Heart left ventricle (tissue), 16 donors: ENCODE results near the gene PPP1R3D. TPM values are rescaled to one million over a fixed set of nuclear protein-coding genes. Genes with fewer than 3 reads are reported as not detected.

Source experiments
- ATAC-seq, 4 donors: fragments of 200-7000 bp; cut with Tn5 transposase; one replicate each; pipeline ENCODE4 v1.9.1; 2020 to 2022; ENCODE audit warnings: moderate library complexity in 4 of 4, mild to moderate bottlenecking in 3 of 4, moderate number of reproducible peaks in 1 of 4
- DNase-seq, 5 donors: peaks; one replicate each; pipeline ENCODE4 v3.0.0-alpha.2; 2020
- H3K27ac ChIP-seq, 12 donors: fragments of 200-600 bp; sonication (generic) in 4 of 12; one replicate each; pipeline versions ENCODE4 v1.5.0 to v1.8.0; 2016 to 2022; ENCODE audit warnings: mild to moderate bottlenecking in 2 of 12
- H3K27me3 ChIP-seq, 9 donors: fragments of 200-600 bp; sonication (generic) in 2 of 9; one replicate each; pipeline versions ENCODE4 v1.5.1 to v1.8.0; 2016 to 2022; ENCODE audit warnings: mild to moderate bottlenecking in 3 of 9
- H3K36me3 ChIP-seq, 9 donors: fragments of 200-600 bp; sonication (generic) in 2 of 9; one replicate each; pipeline versions ENCODE4 v1.5.0 to v1.8.0; 2018 to 2022; ENCODE audit warnings: mild to moderate bottlenecking in 2 of 9
- H3K4me1 ChIP-seq, 12 donors: fragments of 200-600 bp; sonication (generic) in 4 of 12; one replicate each; pipeline versions ENCODE4 v1.5.0 to v1.8.0; 2016 to 2022; ENCODE audit warnings: mild to moderate bottlenecking in 3 of 12
- H3K4me3 ChIP-seq, 12 donors: fragments of 200-600 bp; sonication (generic) in 4 of 12; one replicate each; pipeline versions ENCODE4 v1.5.0 to v1.8.0; 2017 to 2022; ENCODE audit warnings: mild to moderate bottlenecking in 9 of 12, moderate library complexity in 4 of 12
- H3K9me3 ChIP-seq, 12 donors: fragments of 200-600 bp; sonication (generic) in 4 of 12; one replicate each; pipeline versions ENCODE4 v1.5.0 to v1.8.0; 2016 to 2022; ENCODE audit warnings: mild to moderate bottlenecking in 1 of 12
- POLR2A ChIP-seq, 2 donors: fragments of 450-650 bp; IDR thresholded peaks; one replicate each; pipeline ENCODE4 v1.6.1; 2017; ENCODE audit warnings: antibody characterized with exemption in 2 of 2, mild to moderate bottlenecking in 2 of 2, moderate library complexity in 2 of 2
- WGBS, 4 donors: extraction: QIAGEN DNeasy Blood & Tissue Kit in 2 of 4; methylation state at CpG; one replicate each; pipeline versions ENCODE4 v1.1.5 to v1.1.7; 2013 to 2018; 5-methylcytosine and 5-hydroxymethylcytosine counted together
- intact Hi-C, 10 donors: fragments of 100-400 bp; cut with DNase I; formaldehyde crosslinking; loops; one replicate each; pipeline versions ENCODE4 v1.11.1 to v1.14.2; 2022
- polyA plus RNA-seq, 2 donors: library from polyadenylated mRNA; stranded (reverse); fragments of 200-250 nt; gene quantifications; one replicate each; pipeline ENCODE4 v1.2.3, GENCODE V29; 2013
- total RNA-seq, 9 donors: library from RNA; depleted of rRNA in 2 of 9; stranded (reverse); fragments of >200 nt in 2 of 9; fragmentation: NEBNext Ultra II Directional in 3 of 9; extraction: Animal tissue kit (Norgen Biotek cat#: 25700) in 3 of 9; gene quantifications; one replicate each; pipeline versions ENCODE4 v1.1.0 to v1.2.4, GENCODE V29; 2016 to 2023
- TF ChIP-seq, protein P1 (sequence below), 12 donors: fragments of 200-600 bp; sonication (generic) in 4 of 12; IDR thresholded peaks; one replicate each; pipeline versions ENCODE4 v1.5.0 to v1.8.0; 2018 to 2022; ENCODE audit warnings: antibody characterized with exemption in 12 of 12, mild to moderate bottlenecking in 5 of 12
- donor health status: ischemic (EF 13 %, LVEDD 7.1; RV severe dilation, severe dysfunction).
- donor health status: healthy with polysubstance abuse.
- donor health status: DM: no; HTN: yes; CAD: no.
- donor health status: DM: no; HTN: no; CAD: no.
- donor health status: ischemic (EF 25% LVEDD 6.9; RV normal size, moderate dysfunction).
- donor health status: ischemic (EF 25% LVEDD 5.7; RV mildly dilated, moderate dysfunction).
- donor health status: healthy.
- donor health status: DM: yes; HTN: yes; CAD: no.
- donor health status: ischemic (EF 35%, LVEDD 5.7; RV mildly dilated, moderate dysfunction).
- donor health status: nonischemic (EF 11% LVEDD 7.7; RV severe dilation, severe dysfunction).
- donor health status: DM: yes; HTN: yes; CAD: no.
- donor health status: PGD.
- donor health status: ischemic (EF 29% LVEDD 5.4; RV normal size, mild dysfunction).
- donor health status: nonischemic (EF 23%, LVEDD 6.1; RV moderate dilation, normal function).

The PPP1R3D gene
- total and polyA plus RNA-seq, 11 donors = 5.6 to 14.7 (median 12.5) TPM

DNA sequence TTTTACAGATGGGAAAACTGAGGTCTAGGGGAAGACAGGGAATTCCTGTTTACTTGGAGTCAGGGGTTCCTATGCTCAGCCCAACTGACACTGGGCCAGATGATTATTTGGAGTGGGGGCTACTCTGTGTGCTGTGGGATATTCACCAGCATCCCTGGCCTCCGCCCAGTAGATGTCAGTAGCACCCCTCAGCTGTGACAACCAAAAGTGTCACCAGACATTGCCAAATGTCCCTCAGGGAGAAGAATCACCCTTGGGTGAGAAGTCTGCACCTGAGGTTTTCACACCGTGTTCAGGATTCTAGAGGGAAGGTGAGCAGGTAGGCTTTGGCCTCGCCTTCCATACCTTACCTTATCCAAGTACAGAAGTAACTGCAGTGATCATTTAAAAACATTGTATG lies 45.8 kb upstream of the PPP1R3D start:
- no peaks in the 10 kb centered on the region for H3K27me3 ChIP-seq
- ATAC-seq (peak; percentile 51 to 85 (median 64)), DNase-seq (peak in 1 of 5 donors; percentile 60)
- 59 to 74% (median 69%) methylated on average over 3 of the region's 3 CpGs for WGBS, 4 donors
- peaks cover 0 to 12% (median 2%) of the 10 kb centered on the region in 12 donors for H3K4me1 ChIP-seq
- H3K36me3 ChIP-seq = no peaks in the 10 kb centered on the region
- peaks cover 0 to 4% (median 0%) of the 10 kb centered on the region in 12 donors for H3K9me3 ChIP-seq
- no peak overlapping the region for H3K4me3 ChIP-seq
- no peak overlapping the region for H3K27ac ChIP-seq
- intact Hi-C loops = no loop called here
- TF ChIP-seq, protein P1, sequence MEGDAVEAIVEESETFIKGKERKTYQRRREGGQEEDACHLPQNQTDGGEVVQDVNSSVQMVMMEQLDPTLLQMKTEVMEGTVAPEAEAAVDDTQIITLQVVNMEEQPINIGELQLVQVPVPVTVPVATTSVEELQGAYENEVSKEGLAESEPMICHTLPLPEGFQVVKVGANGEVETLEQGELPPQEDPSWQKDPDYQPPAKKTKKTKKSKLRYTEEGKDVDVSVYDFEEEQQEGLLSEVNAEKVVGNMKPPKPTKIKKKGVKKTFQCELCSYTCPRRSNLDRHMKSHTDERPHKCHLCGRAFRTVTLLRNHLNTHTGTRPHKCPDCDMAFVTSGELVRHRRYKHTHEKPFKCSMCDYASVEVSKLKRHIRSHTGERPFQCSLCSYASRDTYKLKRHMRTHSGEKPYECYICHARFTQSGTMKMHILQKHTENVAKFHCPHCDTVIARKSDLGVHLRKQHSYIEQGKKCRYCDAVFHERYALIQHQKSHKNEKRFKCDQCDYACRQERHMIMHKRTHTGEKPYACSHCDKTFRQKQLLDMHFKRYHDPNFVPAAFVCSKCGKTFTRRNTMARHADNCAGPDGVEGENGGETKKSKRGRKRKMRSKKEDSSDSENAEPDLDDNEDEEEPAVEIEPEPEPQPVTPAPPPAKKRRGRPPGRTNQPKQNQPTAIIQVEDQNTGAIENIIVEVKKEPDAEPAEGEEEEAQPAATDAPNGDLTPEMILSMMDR (IDR thresholded peaks at IDR 0.05) = peak in 9 of 12 donors; percentile 5 to 42 (median 28)
- TF ChIP-seq POLR2A (IDR thresholded peaks at IDR 0.05) = no peak

DNA sequence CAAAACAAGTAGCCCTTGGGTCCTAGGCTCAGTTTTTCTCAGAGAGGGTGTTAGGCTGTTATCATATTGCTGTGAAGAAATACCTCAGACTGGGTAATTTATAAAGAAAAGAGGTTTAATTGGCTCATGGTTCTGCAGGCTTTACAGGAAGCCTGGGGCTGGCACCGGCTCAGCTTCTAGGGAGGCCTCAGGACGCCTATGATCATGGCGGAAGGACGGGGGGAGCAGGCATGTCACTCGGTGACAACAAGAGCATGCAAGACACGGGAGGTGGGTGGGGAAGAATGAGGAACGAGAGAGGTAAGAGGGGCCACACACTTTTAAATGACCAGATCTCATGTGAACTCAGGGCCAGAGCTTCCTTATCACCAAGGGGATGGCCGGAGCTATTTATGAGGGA lies 45.1 kb upstream of the PPP1R3D start:
- H3K9me3 ChIP-seq = peaks cover 0 to 4% (median 0%) of the 10 kb centered on the region in 12 donors
- no peaks in the 10 kb centered on the region for H3K36me3 ChIP-seq
- no peaks in the 10 kb centered on the region for H3K27me3 ChIP-seq
- ATAC-seq = no peak
- H3K4me1 ChIP-seq = peaks cover 0 to 12% (median 2%) of the 10 kb centered on the region in 12 donors
- intact Hi-C loops = no loop called here
- peak overlapping the region in 1 of 12 donors; percentile 28 for H3K27ac ChIP-seq
- DNase-seq = no peak
- WGBS, 4 donors = 78 to 92% (median 85%) methylated on average over 8 of the region's 8 CpGs
- H3K4me3 ChIP-seq = no peak overlapping the region
- TF ChIP-seq, protein P1 (IDR thresholded peaks at IDR 0.05) = no peak
- no peak for TF ChIP-seq POLR2A (IDR thresholded peaks at IDR 0.05)

DNA sequence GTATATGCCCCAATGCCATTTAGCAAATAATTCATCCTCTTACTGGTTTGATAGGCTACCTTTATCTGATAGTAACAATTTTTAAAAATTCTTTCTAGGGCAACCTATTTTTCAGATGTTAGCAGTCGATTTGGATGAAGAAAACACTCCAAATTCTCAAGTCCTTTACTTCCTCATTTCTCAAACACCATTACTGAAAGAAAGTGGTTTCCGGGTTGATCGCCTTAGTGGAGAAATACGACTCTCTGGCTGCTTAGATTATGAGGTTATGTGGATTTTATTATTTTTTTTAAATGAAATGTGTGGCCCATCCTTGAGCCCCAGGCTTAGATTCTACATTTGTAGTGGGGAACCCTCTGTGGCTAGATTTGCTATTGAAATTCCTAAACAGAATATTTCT lies 44.4 kb upstream of the PPP1R3D start:
- TF ChIP-seq, protein P1 (IDR thresholded peaks at IDR 0.05) = no peak
- no peak for TF ChIP-seq POLR2A (IDR thresholded peaks at IDR 0.05)
- H3K9me3 ChIP-seq = peaks cover 0 to 4% (median 0%) of the 10 kb centered on the region in 12 donors
- 84 to 89% (median 86%) methylated on average over 4 of the region's 4 CpGs for WGBS, 4 donors
- H3K27me3 ChIP-seq = no peaks in the 10 kb centered on the region
- ATAC-seq (no peak), DNase-seq (no peak)
- H3K36me3 ChIP-seq = no peaks in the 10 kb centered on the region
- H3K4me3 ChIP-seq = no peak overlapping the region
- peak overlapping the region in 1 of 12 donors; percentile 28 for H3K27ac ChIP-seq
- peaks cover 0 to 12% (median 2%) of the 10 kb centered on the region in 12 donors for H3K4me1 ChIP-seq
- intact Hi-C loops = no loop called here

DNA sequence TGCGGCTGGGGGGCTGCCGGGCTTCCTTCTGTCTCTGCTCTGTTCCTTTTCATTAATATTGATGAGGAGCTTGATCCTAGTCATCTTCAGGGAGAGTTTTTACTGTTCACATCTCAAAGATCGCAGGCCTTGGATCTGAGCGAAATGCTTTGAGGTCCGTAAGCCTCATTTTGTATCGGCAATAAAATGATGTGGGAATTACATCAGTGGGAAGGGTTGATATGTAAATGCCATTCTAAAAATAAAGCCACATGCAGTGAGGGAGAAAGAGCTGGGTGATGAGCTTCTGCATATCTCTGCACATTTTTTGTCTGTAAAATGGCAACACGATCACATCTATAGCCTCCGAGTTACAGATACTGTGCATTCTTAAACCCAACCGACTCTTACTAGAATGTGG lies 43.0 kb upstream of the PPP1R3D start:
- no peak for TF ChIP-seq POLR2A (IDR thresholded peaks at IDR 0.05)
- TF ChIP-seq, protein P1 (IDR thresholded peaks at IDR 0.05) = no peak
- Histone ChIP-seq H3K27ac (no peak overlapping the region), H3K9me3 (peaks cover 0 to 4% (median 0%) of the 10 kb centered on the region in 12 donors), H3K4me3 (no peak overlapping the region), H3K36me3 (no peaks in the 10 kb centered on the region), H3K27me3 (no peaks in the 10 kb centered on the region), H3K4me1 (peaks cover 0 to 12% (median 2%) of the 10 kb centered on the region in 12 donors)
- 75 to 79% (median 77%) methylated on average over 9 of the region's 9 CpGs for WGBS, 4 donors
- DNase-seq = no peak
- no peak for ATAC-seq
- intact Hi-C loops = no loop called here
